A673 (cell line): ENCODE measurements around the gene SCG5.

Source experiments
- EZH2 ChIP-seq: fragments of 200-600 bp; sonication (generic); IDR thresholded peaks from 2 replicates; pipeline ENCODE4 v1.6.1; 2017; ENCODE audit warnings: borderline replicate concordance, low read depth, mild to moderate bottlenecking, mixed read lengths, antibody characterized with exemption, low read length; ENCODE audit not compliant: poor library complexity, severe bottlenecking
- TF ChIP-seq, protein P1 (sequence below): fragments of 300-800, 200-600 bp; sonication (generic); conservative IDR thresholded peaks from 2 replicates; pipeline ENCODE4 v1.5.1; 2017; ENCODE audit warnings: low read depth, mild to moderate bottlenecking, antibody characterized with exemption, low read length, moderate library complexity, mixed read lengths

DNA sequence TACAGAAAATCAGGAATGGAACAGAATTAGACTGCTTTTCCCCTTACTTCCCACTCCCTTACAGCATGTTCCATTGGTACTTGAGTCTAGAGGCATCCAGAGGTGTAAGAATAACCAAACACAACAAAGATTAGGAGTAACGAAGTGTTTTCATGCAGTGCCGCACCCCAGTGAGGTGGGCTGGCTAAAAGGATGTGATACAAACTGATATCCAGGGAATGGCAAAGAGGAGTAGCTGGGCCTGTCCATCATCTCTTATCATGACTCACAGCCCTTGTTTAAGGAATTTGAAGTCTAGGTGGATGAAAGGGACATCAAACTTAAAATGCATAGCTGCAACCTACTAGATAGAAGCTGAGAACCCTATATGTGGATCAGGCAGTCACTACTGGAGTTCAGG, 16.4 kb downstream of the SCG5 start:
- TF ChIP-seq, protein P1, sequence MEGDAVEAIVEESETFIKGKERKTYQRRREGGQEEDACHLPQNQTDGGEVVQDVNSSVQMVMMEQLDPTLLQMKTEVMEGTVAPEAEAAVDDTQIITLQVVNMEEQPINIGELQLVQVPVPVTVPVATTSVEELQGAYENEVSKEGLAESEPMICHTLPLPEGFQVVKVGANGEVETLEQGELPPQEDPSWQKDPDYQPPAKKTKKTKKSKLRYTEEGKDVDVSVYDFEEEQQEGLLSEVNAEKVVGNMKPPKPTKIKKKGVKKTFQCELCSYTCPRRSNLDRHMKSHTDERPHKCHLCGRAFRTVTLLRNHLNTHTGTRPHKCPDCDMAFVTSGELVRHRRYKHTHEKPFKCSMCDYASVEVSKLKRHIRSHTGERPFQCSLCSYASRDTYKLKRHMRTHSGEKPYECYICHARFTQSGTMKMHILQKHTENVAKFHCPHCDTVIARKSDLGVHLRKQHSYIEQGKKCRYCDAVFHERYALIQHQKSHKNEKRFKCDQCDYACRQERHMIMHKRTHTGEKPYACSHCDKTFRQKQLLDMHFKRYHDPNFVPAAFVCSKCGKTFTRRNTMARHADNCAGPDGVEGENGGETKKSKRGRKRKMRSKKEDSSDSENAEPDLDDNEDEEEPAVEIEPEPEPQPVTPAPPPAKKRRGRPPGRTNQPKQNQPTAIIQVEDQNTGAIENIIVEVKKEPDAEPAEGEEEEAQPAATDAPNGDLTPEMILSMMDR, result no peak
- TF ChIP-seq EZH2, result no peak
